SKM-1 treated with dmso at 0.1 percent for 144 hours (cell line): ENCODE results near the gene JARID2.

ENCODE experiments used
- DNase-seq: peaks from one replicate; lab custom pipeline; 2025; ENCODE audit not compliant: unreplicated experiment; lab: John Stamatoyannopoulos, UW

The JARID2 gene

GRCh38 chr6:15264412-15264811 is 18.5 kb downstream of the JARID2 start:
- DNase-seq = no peak

GRCh38 chr6:15264902-15265761 is 19.3 kb downstream of the JARID2 start:
- DNase-seq = no peak

GRCh38 chr6:15265787-15266186 is 19.9 kb downstream of the JARID2 start:
- DNase-seq = no peak

GRCh38 chr6:15266423-15266996 is 20.6 kb downstream of the JARID2 start:
- DNase-seq = no peak

- DNase-seq = no peak
Observed at GRCh38 chr6:15267221-15267620, 21.4 kb downstream of the JARID2 start.

- no peak for DNase-seq
Observed at GRCh38 chr6:15268137-15268908, 22.5 kb downstream of the JARID2 start.

- no peak for DNase-seq
Observed at GRCh38 chr6:15269011-15269410, 23.1 kb downstream of the JARID2 start.

GRCh38 chr6:15269619-15270018 is 23.8 kb downstream of the JARID2 start:
- DNase-seq = no peak

GRCh38 chr6:15270402-15270801 is 24.5 kb downstream of the JARID2 start:
- DNase-seq = no peak

- DNase-seq = no peak
Observed at GRCh38 chr6:15272562-15272961, 26.7 kb downstream of the JARID2 start.

- no peak for DNase-seq
Observed at GRCh38 chr6:15274692-15275387, 29.0 kb downstream of the JARID2 start.

- no peak for DNase-seq
Observed at GRCh38 chr6:15276036-15276985, 30.4 kb downstream of the JARID2 start.

- no peak for DNase-seq
Observed at GRCh38 chr6:15279047-15279661, 33.3 kb downstream of the JARID2 start.

GRCh38 chr6:15280028-15280427 is 34.2 kb downstream of the JARID2 start:
- no peak for DNase-seq

GRCh38 chr6:15280961-15281360 is 35.1 kb downstream of the JARID2 start:
- no peak for DNase-seq

GRCh38 chr6:15282334-15282733 is 36.5 kb downstream of the JARID2 start:
- no peak for DNase-seq

GRCh38 chr6:15283986-15284361 is 38.1 kb downstream of the JARID2 start:
- DNase-seq = no peak

- no peak for DNase-seq
Observed at GRCh38 chr6:15284743-15285142, 38.9 kb downstream of the JARID2 start.

GRCh38 chr6:15285682-15286294 is 39.9 kb downstream of the JARID2 start:
- DNase-seq = no peak
